ENCODE results near the gene LRP1B.

DNA sequence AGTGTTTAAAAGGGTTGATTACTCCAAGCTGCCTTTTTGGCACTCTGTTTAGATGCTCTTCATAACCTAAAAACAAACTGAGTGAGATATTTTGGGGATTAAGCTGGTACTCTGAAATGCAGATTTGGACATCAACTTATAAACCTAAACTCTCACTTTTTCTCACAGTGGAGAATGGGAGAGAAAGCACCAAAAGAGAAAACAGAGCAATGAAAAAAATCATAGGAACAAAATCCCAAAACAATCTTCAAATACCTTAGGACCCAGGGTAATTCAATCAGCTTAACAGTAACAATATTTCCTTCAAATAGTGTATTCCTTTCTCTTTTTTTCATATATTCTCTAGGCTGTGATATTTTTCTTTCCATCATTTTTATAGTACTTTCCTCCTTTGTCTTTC is 11.5 kb downstream of the LRP1B start:
- TF ChIP-seq, protein P1, sequence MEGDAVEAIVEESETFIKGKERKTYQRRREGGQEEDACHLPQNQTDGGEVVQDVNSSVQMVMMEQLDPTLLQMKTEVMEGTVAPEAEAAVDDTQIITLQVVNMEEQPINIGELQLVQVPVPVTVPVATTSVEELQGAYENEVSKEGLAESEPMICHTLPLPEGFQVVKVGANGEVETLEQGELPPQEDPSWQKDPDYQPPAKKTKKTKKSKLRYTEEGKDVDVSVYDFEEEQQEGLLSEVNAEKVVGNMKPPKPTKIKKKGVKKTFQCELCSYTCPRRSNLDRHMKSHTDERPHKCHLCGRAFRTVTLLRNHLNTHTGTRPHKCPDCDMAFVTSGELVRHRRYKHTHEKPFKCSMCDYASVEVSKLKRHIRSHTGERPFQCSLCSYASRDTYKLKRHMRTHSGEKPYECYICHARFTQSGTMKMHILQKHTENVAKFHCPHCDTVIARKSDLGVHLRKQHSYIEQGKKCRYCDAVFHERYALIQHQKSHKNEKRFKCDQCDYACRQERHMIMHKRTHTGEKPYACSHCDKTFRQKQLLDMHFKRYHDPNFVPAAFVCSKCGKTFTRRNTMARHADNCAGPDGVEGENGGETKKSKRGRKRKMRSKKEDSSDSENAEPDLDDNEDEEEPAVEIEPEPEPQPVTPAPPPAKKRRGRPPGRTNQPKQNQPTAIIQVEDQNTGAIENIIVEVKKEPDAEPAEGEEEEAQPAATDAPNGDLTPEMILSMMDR (IDR thresholded peaks at IDR 0.05; ENCODE audit: low read length), result no peak
- TF ChIP-seq EZH2 (IDR thresholded peaks at IDR 0.05; ENCODE audit: borderline replicate concordance, low read length), result no peak
